ENCODE measurements around the gene UPF2. TPM values are rescaled to one million over a fixed set of nuclear protein-coding genes. Genes with fewer than 3 reads are reported as not detected.
A peak's percentile ranks its signal among the peaks of the same experiment; 100 is the strongest.

Gene UPF2
- total and polyA plus RNA-seq, 10 of the 15 experiments (the other 5 are each of a cell fraction or from before 2014, with no cell fraction given): 21.0 to 44.4 (median 25.9) TPM

- TF ChIP-seq, protein P1, sequence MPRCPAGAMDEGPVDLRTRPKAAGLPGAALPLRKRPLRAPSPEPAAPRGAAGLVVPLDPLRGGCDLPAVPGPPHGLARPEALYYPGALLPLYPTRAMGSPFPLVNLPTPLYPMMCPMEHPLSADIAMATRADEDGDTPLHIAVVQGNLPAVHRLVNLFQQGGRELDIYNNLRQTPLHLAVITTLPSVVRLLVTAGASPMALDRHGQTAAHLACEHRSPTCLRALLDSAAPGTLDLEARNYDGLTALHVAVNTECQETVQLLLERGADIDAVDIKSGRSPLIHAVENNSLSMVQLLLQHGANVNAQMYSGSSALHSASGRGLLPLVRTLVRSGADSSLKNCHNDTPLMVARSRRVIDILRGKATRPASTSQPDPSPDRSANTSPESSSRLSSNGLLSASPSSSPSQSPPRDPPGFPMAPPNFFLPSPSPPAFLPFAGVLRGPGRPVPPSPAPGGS (IDR thresholded peaks at IDR 0.05; ENCODE audit: borderline replicate concordance, insufficient read depth, low read depth, low read length, poor library complexity, severe bottlenecking): no peak
- TF ChIP-seq GATAD2B (conservative IDR thresholded peaks at IDR 0.05; ENCODE audit: low read depth): peak; percentile 19
- TF ChIP-seq BCL11A (IDR thresholded peaks at IDR 0.05; ENCODE audit: low read depth, low read length): no peak
- TF ChIP-seq SP1 (IDR thresholded peaks at IDR 0.05; ENCODE audit: low read depth, low read length): peak; percentile 86
- TF ChIP-seq NRF1 (conservative IDR thresholded peaks at IDR 0.05; ENCODE audit: low read depth, low read length): no peak
- no peak for TF ChIP-seq MYB (IDR thresholded peaks at IDR 0.05; ENCODE audit: borderline replicate concordance, low read depth, low read length)
- TF ChIP-seq, protein P2, sequence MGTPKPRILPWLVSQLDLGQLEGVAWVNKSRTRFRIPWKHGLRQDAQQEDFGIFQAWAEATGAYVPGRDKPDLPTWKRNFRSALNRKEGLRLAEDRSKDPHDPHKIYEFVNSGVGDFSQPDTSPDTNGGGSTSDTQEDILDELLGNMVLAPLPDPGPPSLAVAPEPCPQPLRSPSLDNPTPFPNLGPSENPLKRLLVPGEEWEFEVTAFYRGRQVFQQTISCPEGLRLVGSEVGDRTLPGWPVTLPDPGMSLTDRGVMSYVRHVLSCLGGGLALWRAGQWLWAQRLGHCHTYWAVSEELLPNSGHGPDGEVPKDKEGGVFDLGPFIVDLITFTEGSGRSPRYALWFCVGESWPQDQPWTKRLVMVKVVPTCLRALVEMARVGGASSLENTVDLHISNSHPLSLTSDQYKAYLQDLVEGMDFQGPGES (IDR thresholded peaks at IDR 0.05): no peak
- TF ChIP-seq MYC (IDR thresholded peaks at IDR 0.05; ENCODE audit: insufficient read depth, insufficient read length, insufficient replicate concordance, low read length, severe bottlenecking): no peak
- no peak for TF ChIP-seq SMAD1 (IDR thresholded peaks at IDR 0.05; ENCODE audit: low read depth, partially characterized antibody)
- no peak; the same call in 1 of the 2 replicates for TF ChIP-seq ZBTB40 (IDR thresholded peaks at IDR 0.05; ENCODE audit: borderline replicate concordance)
- TF ChIP-seq YBX1 (IDR thresholded peaks at IDR 0.05): no peak
- TF ChIP-seq BRCA1 (IDR thresholded peaks at IDR 0.05; ENCODE audit: low read depth, low read length): no peak
- no peak for TF ChIP-seq BACH1 (IDR thresholded peaks at IDR 0.05; ENCODE audit: borderline replicate concordance)
- no peak for TF ChIP-seq JUND (IDR thresholded peaks at IDR 0.05; ENCODE audit: low read depth, low read length)
- TF ChIP-seq WRNIP1 (IDR thresholded peaks at IDR 0.05; ENCODE audit: borderline replicate concordance, low read depth, low read length): no peak
- TF ChIP-seq, protein P3, sequence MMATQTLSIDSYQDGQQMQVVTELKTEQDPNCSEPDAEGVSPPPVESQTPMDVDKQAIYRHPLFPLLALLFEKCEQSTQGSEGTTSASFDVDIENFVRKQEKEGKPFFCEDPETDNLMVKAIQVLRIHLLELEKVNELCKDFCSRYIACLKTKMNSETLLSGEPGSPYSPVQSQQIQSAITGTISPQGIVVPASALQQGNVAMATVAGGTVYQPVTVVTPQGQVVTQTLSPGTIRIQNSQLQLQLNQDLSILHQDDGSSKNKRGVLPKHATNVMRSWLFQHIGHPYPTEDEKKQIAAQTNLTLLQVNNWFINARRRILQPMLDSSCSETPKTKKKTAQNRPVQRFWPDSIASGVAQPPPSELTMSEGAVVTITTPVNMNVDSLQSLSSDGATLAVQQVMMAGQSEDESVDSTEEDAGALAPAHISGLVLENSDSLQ (IDR thresholded peaks at IDR 0.05): peak; percentile 64
- no peak for TF ChIP-seq SRF (IDR thresholded peaks at IDR 0.05; ENCODE audit: low read depth in 2 of 2, low read length in 2 of 2)
- peak; percentile 83 to 85 for TF ChIP-seq BHLHE40 (IDR thresholded peaks at IDR 0.05; ENCODE audit: borderline replicate concordance in 1 of 2, low read depth in 2 of 2, low read length in 1 of 2)
- TF ChIP-seq GABPA (IDR thresholded peaks at IDR 0.05; ENCODE audit: low read depth): peak; percentile 66; the same call in 1 of the 2 replicates
Measured at GRCh38 chr10:12068449-12069269, 26.1 kb upstream of the UPF2 start, which contains the start of gene DHTKD1 (continued).

Data from GM12878 (cell line).